HPDE6-E6E7 (cell line): ENCODE measurements around the gene C20orf204.

ENCODE experiments used
- DNase-seq: peaks from one replicate; pipeline ENCODE4 v3.0.0; 2011; ENCODE audit warnings: missing footprints; ENCODE audit errors: extremely low spot score

C20orf204 gene

GRCh38 chr20:64027981-64028685 lies 7.8 kb upstream of the C20orf204 start:
- no peak for DNase-seq

- DNase-seq = no peak
Observed at GRCh38 chr20:64029293-64030117, 6.5 kb upstream of the C20orf204 start.

GRCh38 chr20:64030371-64031134 lies 5.4 kb upstream of the C20orf204 start:
- DNase-seq = no peak

GRCh38 chr20:64031822-64032314 lies 4.1 kb upstream of the C20orf204 start:
- DNase-seq = no peak

GRCh38 chr20:64032706-64033624 lies 3.0 kb upstream of the C20orf204 start:
- no peak for DNase-seq

GRCh38 chr20:64033981-64034493 lies 1.9 kb upstream of the C20orf204 start:
- DNase-seq = no peak

GRCh38 chr20:64035066-64035932 lies 683 bp upstream of the C20orf204 start:
- no peak for DNase-seq

- DNase-seq = no peak
Observed at GRCh38 chr20:64036346-64037198, 590 bp downstream of the C20orf204 start.

GRCh38 chr20:64037199-64037497 lies 1.2 kb downstream of the C20orf204 start:
- DNase-seq = no peak

GRCh38 chr20:64037498-64038213 lies 1.7 kb downstream of the C20orf204 start:
- no peak for DNase-seq

- no peak for DNase-seq
Observed at GRCh38 chr20:64038224-64038564, 2.2 kb downstream of the C20orf204 start.

GRCh38 chr20:64038565-64039292 lies 2.7 kb downstream of the C20orf204 start:
- peak; percentile 88 for DNase-seq

- DNase-seq = no peak
Observed at GRCh38 chr20:64039293-64040160, 3.5 kb downstream of the C20orf204 start.

GRCh38 chr20:64040231-64041039 lies 4.5 kb downstream of the C20orf204 start:
- DNase-seq = no peak

- DNase-seq = no peak
Observed at GRCh38 chr20:64041040-64041780, 5.2 kb downstream of the C20orf204 start.

- DNase-seq = no peak
Observed at GRCh38 chr20:64041781-64042053, 5.7 kb downstream of the C20orf204 start.
